Ascending aorta (tissue), 2 donors: ENCODE data around the gene SCAANT1. TPM values are rescaled to one million over a fixed set of nuclear protein-coding genes. Genes with fewer than 3 reads are reported as not detected.

Source experiments
- DNase-seq, 2 donors: peaks; one replicate each; pipeline ENCODE4 v3.0.0-alpha.2; 2019; ENCODE audit warnings: low spot score in 2 of 2
- H3K27ac ChIP-seq, 2 donors: fragments of 200-600 bp; sonication (generic); one replicate each; pipeline ENCODE4 v1.5.1; 2016 to 2017; ENCODE audit warnings: mild to moderate bottlenecking in 1 of 2
- H3K27me3 ChIP-seq: fragments of 200-600 bp; sonication (generic); one replicate; pipeline ENCODE4 v1.5.1; 2017
- H3K36me3 ChIP-seq, 2 donors: fragments of 200-600 bp; sonication (generic); one replicate each; pipeline ENCODE4 v1.5.1; 2016
- H3K4me1 ChIP-seq, 2 donors: fragments of 200-600 bp; sonication (generic); one replicate each; pipeline ENCODE4 v1.5.1; 2016 to 2017; ENCODE audit warnings: mild to moderate bottlenecking in 1 of 2
- H3K4me3 ChIP-seq, 2 donors: fragments of 200-600 bp; sonication (generic); one replicate each; pipeline ENCODE4 v1.5.1; 2016 to 2017; ENCODE audit warnings: mild to moderate bottlenecking in 1 of 2
- H3K9me3 ChIP-seq, 2 donors: fragments of 200-600 bp; sonication (generic); one replicate each; pipeline ENCODE4 v1.5.1; 2016
- CTCF ChIP-seq, 3 experiments: fragments of 200-600 bp in 2 of 3; fragments of 450-650 bp in 1 of 3; sonication (generic) in 2 of 3; IDR thresholded peaks; one replicate each; pipeline ENCODE4 v1.5.1; 2016 to 2019; ENCODE audit warnings: antibody characterized with exemption in 3 of 3, mild to moderate bottlenecking in 1 of 3, moderate library complexity in 1 of 3
- intact Hi-C: fragments of 100-400 bp; cut with DNase I; formaldehyde crosslinking; loops from one replicate; pipeline ENCODE4 v1.15.1; 2023
- total RNA-seq: library from RNA; depleted of rRNA; stranded (reverse); fragments of >200 nt; gene quantifications from one replicate; pipeline ENCODE4 v1.1.0, GENCODE V29; 2016

SCAANT1 gene
- total RNA-seq, 1 donor from 2014 or later, result not detected

GRCh38 chr3:63908081-63908736 is 4.0 kb downstream of the SCAANT1 start:
- Histone ChIP-seq H3K9me3 (no peaks in the 10 kb centered on the region), H3K4me1 (peaks cover 3 to 6% of the 10 kb centered on the region in 2 donors), H3K4me3 (no peak overlapping the region), H3K36me3 (no peaks in the 10 kb centered on the region), H3K27ac (no peak overlapping the region), H3K27me3 (no peaks in the 10 kb centered on the region)
- intact Hi-C loops, result no loop called here
- DNase-seq, result no peak
- peak in 1 of 3 experiments; percentile 26 for TF ChIP-seq CTCF (IDR thresholded peaks at IDR 0.05)

- no peaks in the 10 kb centered on the region for H3K36me3 ChIP-seq
- H3K4me1 ChIP-seq, result peaks cover 0 to 2% of the 10 kb centered on the region in 2 donors
- no peaks in the 10 kb centered on the region for H3K27me3 ChIP-seq
- no peak overlapping the region for H3K27ac ChIP-seq
- intact Hi-C loops, result no loop called here
- H3K4me3 ChIP-seq, result no peak overlapping the region
- no peaks in the 10 kb centered on the region for H3K9me3 ChIP-seq
- no peak for DNase-seq
- no peak for TF ChIP-seq CTCF (IDR thresholded peaks at IDR 0.05)
These were observed 6.2 kb downstream of the SCAANT1 start for GRCh38 chr3:63905731-63906620.

GRCh38 chr3:63900459-63900858 is 11.7 kb downstream of the SCAANT1 start:
- intact Hi-C loops, result no loop called here
- Histone ChIP-seq H3K36me3 (peaks cover 6 to 18% of the 10 kb centered on the region in 2 donors), H3K4me1 (peaks cover 0 to 4% of the 10 kb centered on the region in 2 donors), H3K27ac (no peak overlapping the region), H3K4me3 (no peak overlapping the region), H3K9me3 (no peaks in the 10 kb centered on the region), H3K27me3 (no peaks in the 10 kb centered on the region)
- TF ChIP-seq CTCF (IDR thresholded peaks at IDR 0.05), result no peak
- no peak for DNase-seq

- H3K4me1 ChIP-seq, result peaks cover 0 to 4% of the 10 kb centered on the region in 2 donors
- no peak for DNase-seq
- H3K27ac ChIP-seq, result no peak overlapping the region
- peaks cover 6 to 18% of the 10 kb centered on the region in 2 donors for H3K36me3 ChIP-seq
- TF ChIP-seq CTCF (IDR thresholded peaks at IDR 0.05), result no peak
- intact Hi-C loops, result no loop called here
- no peak overlapping the region for H3K4me3 ChIP-seq
- no peaks in the 10 kb centered on the region for H3K27me3 ChIP-seq
- no peaks in the 10 kb centered on the region for H3K9me3 ChIP-seq
These were observed 12.2 kb downstream of the SCAANT1 start for GRCh38 chr3:63900010-63900409.

GRCh38 chr3:63896332-63897030 is 15.7 kb downstream of the SCAANT1 start:
- H3K27ac ChIP-seq, result no peak overlapping the region
- H3K4me1 ChIP-seq, result peaks cover 0 to 4% of the 10 kb centered on the region in 2 donors
- intact Hi-C loops, result no loop called here
- no peaks in the 10 kb centered on the region for H3K9me3 ChIP-seq
- H3K4me3 ChIP-seq, result no peak overlapping the region
- H3K27me3 ChIP-seq, result no peaks in the 10 kb centered on the region
- no peak for TF ChIP-seq CTCF (IDR thresholded peaks at IDR 0.05)
- peaks cover 6 to 18% of the 10 kb centered on the region in 2 donors for H3K36me3 ChIP-seq
- no peak for DNase-seq
